ENCODE measurements around the gene NLK. TPM values are rescaled to one million over a fixed set of nuclear protein-coding genes. Genes with fewer than 3 reads are reported as not detected.
A peak's percentile ranks its signal among the peaks of the same experiment; 100 is the strongest.

NLK gene
- total RNA-seq, 2 experiments from 2014 or later = 18.1 to 27.8 TPM

GRCh38 chr17:28047806-28048205 lies 5.3 kb downstream of the NLK start:
- TF ChIP-seq CTCF (conservative IDR thresholded peaks at IDR 0.05; ENCODE audit: low read length) (no peak), EZH2phosphoT487 (IDR thresholded peaks at IDR 0.05; ENCODE audit: borderline replicate concordance, low read depth, low read length) (no peak)
- peaks cover 56% of the 10 kb centered on the region for H3K4me1 ChIP-seq (ENCODE audit: insufficient read depth, low read length, poor library complexity, severe bottlenecking)
- no peaks in the 10 kb centered on the region for H3K9me2 ChIP-seq (ENCODE audit: insufficient read depth, low read length)
- H3K4me3 ChIP-seq (ENCODE audit: low read depth, low read length, poor library complexity, severe bottlenecking) = peak overlapping the region; percentile 16
- DNase-seq (ENCODE audit: low spot score) = peak; percentile 35
- H4K20me1 ChIP-seq (ENCODE audit: insufficient read depth, low read length) = 0 out of 2 replicates have a peak, but pooled peaks cover 4% of the 10 kb centered on the region
- H3K79me2 ChIP-seq (ENCODE audit: insufficient read depth, low read depth, low read length) = peaks cover 80% of the 10 kb centered on the region
- H2AFZ ChIP-seq (ENCODE audit: low read length) = no peak overlapping the region
- CTCF ChIA-PET (ENCODE audit: unreplicated experiment) = no interaction called here
- H3K36me3 ChIP-seq (ENCODE audit: insufficient read depth, low read length) = peaks cover 24% of the 10 kb centered on the region
- BruUV-seq (replicated peaks) = no TSS peak
- H3K9me3 ChIP-seq (ENCODE audit: low read length) = no peaks in the 10 kb centered on the region
- peak overlapping the region; percentile 14 for H3K27ac ChIP-seq (ENCODE audit: low read depth, low read length, poor library complexity, severe bottlenecking)
- intact Hi-C loops (cut with micrococcal nuclease; ENCODE audit: unreplicated experiment) = loop anchor here (10.0 kb wide), 1 partner anchor 207 kb away; no protein-coding TSS in a partner anchor
- POLR2A ChIA-PET = interaction anchor here (0.5 to 2.3 kb wide), 3 partner anchors 10 to 721 kb away, joined by 3 to 8 read pairs (median 4); no protein-coding TSS in a partner anchor
- H3K4me2 ChIP-seq (ENCODE audit: low read length) = peak overlapping the region; percentile 72

GRCh38 chr17:28049071-28049470 lies 6.6 kb downstream of the NLK start:
- no peak overlapping the region for H3K27ac ChIP-seq (ENCODE audit: low read depth, low read length, poor library complexity, severe bottlenecking)
- no peak overlapping the region for H3K4me2 ChIP-seq (ENCODE audit: low read length)
- ChIA-PET POLR2A (interaction anchor here (0.6 to 2.3 kb wide), 3 partner anchors 8 to 49 kb away, joined by 4 to 8 read pairs (median 8); no protein-coding TSS in a partner anchor), CTCF (ENCODE audit: unreplicated experiment) (no interaction called here)
- peaks cover 54% of the 10 kb centered on the region for H3K4me1 ChIP-seq (ENCODE audit: insufficient read depth, low read length, poor library complexity, severe bottlenecking)
- no peaks in the 10 kb centered on the region for H3K9me2 ChIP-seq (ENCODE audit: insufficient read depth, low read length)
- intact Hi-C loops (cut with micrococcal nuclease; ENCODE audit: unreplicated experiment) = loop anchor here (10.0 kb wide), 1 partner anchor 206 kb away; no protein-coding TSS in a partner anchor
- no peak overlapping the region for H2AFZ ChIP-seq (ENCODE audit: low read length)
- peaks cover 20% of the 10 kb centered on the region for H3K36me3 ChIP-seq (ENCODE audit: insufficient read depth, low read length)
- H4K20me1 ChIP-seq (ENCODE audit: insufficient read depth, low read length) = 0 out of 2 replicates have a peak, but pooled peaks cover 4% of the 10 kb centered on the region
- BruUV-seq (replicated peaks) = no TSS peak
- peaks cover 82% of the 10 kb centered on the region for H3K79me2 ChIP-seq (ENCODE audit: insufficient read depth, low read depth, low read length)
- no peak overlapping the region for H3K4me3 ChIP-seq (ENCODE audit: low read depth, low read length, poor library complexity, severe bottlenecking)
- DNase-seq (ENCODE audit: low spot score) = no peak
- TF ChIP-seq CTCF (conservative IDR thresholded peaks at IDR 0.05; ENCODE audit: low read length) (no peak), EZH2phosphoT487 (IDR thresholded peaks at IDR 0.05; ENCODE audit: borderline replicate concordance, low read depth, low read length) (no peak)
- no peaks in the 10 kb centered on the region for H3K9me3 ChIP-seq (ENCODE audit: low read length)

GRCh38 chr17:28053044-28053670 lies 10.7 kb downstream of the NLK start:
- intact Hi-C loops (cut with micrococcal nuclease; ENCODE audit: unreplicated experiment) = no loop called here
- H3K9me3 ChIP-seq (ENCODE audit: low read length) = no peaks in the 10 kb centered on the region
- DNase-seq (ENCODE audit: low spot score) = no peak
- no peak for TF ChIP-seq EZH2phosphoT487 (IDR thresholded peaks at IDR 0.05; ENCODE audit: borderline replicate concordance, low read depth, low read length)
- TF ChIP-seq CTCF (conservative IDR thresholded peaks at IDR 0.05; ENCODE audit: low read length) = no peak
- H2AFZ ChIP-seq (ENCODE audit: low read length) = no peak overlapping the region
- no peaks in the 10 kb centered on the region for H3K9me2 ChIP-seq (ENCODE audit: insufficient read depth, low read length)
- H3K27ac ChIP-seq (ENCODE audit: low read depth, low read length, poor library complexity, severe bottlenecking) = no peak overlapping the region
- H3K4me1 ChIP-seq (ENCODE audit: insufficient read depth, low read length, poor library complexity, severe bottlenecking) = peaks cover 28% of the 10 kb centered on the region
- no TSS peak for BruUV-seq (replicated peaks)
- no peak overlapping the region for H3K4me3 ChIP-seq (ENCODE audit: low read depth, low read length, poor library complexity, severe bottlenecking)
- ChIA-PET CTCF (ENCODE audit: unreplicated experiment) (interaction anchor here (0.6 kb wide), 1 partner anchor 12 kb away, joined by 3 read pairs; no protein-coding TSS in a partner anchor), POLR2A (interaction anchor here (0.6 to 2.4 kb wide), 5 partner anchors 9 to 71 kb away, joined by 3 to 13 read pairs (median 4); partner anchors contain the start of gene NLK)
- H3K36me3 ChIP-seq (ENCODE audit: insufficient read depth, low read length) = peaks cover 13% of the 10 kb centered on the region
- peaks cover 74% of the 10 kb centered on the region; the same call in 1 of the 2 replicates for H3K79me2 ChIP-seq (ENCODE audit: insufficient read depth, low read depth, low read length)
- H3K4me2 ChIP-seq (ENCODE audit: low read length) = peak overlapping the region; percentile 35
- H4K20me1 ChIP-seq (ENCODE audit: insufficient read depth, low read length) = no peaks in the 10 kb centered on the region

Measured in OCI-LY7 (cell line).